ENCODE data around the gene MYH2. TPM values are rescaled to one million over a fixed set of nuclear protein-coding genes. Genes with fewer than 3 reads are reported as not detected.

MYH2 gene
- total and polyA plus RNA-seq, 2 donors (not counting 3 experiments of a cell fraction or from before 2014, with no cell fraction given), result not detected

DNA sequence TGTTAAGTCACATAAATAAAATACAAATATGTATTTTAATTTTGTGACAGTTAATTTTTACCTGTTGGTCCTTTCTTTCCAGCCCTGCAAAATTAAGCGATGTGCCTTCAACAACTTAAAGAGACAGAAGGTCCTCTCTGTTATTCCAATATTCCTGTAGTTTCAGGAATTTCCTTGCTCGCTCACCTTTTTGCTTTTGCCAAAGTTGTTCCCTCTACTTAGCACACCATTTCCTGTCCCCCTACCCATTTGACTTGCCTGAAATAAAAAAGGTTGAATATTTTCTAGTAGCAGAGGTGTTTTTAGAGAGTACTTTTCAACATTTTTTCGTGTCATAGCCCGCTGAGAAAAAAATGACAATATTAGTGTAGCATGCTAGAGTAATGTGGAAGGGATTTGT lies 556 bp upstream of the MYH2 start:
- FAIRE-seq (no peak), DNase-seq (ENCODE audit: low read depth, low spot score) (no peak)
- Histone ChIP-seq H3K9me3 (replicated peaks; ENCODE audit: control insufficient read depth, insufficient read depth, low read length) (no peaks in the 10 kb centered on the region), H4K20me1 (replicated peaks; ENCODE audit: control insufficient read depth, extremely low read depth, insufficient read depth, low read length) (no peaks in the 10 kb centered on the region), H3K27me3 (ENCODE audit: control insufficient read depth in 2 of 2, insufficient read depth in 2 of 2, low read length in 2 of 2) (no peaks in the 10 kb centered on the region), H3K4me2 (ENCODE audit: insufficient read depth, low read length) (no peak overlapping the region), H3K79me2 (ENCODE audit: control insufficient read depth, insufficient read depth, low read length) (no peaks in the 10 kb centered on the region), H3K36me3 (ENCODE audit: control insufficient read depth in 2 of 2, extremely low read depth in 1 of 2, insufficient read depth in 2 of 2, low read length in 2 of 2) (no peaks in the 10 kb centered on the region), H3K4me1 (ENCODE audit: control insufficient read depth, extremely low read depth, insufficient read depth, low read length) (no peaks in the 10 kb centered on the region), H3K4me3 (replicated peaks in 1 of 3; ENCODE audit: insufficient read depth in 1 of 3, low read depth in 1 of 3, low read length in 3 of 3) (no peak overlapping the region), H3K27ac (ENCODE audit: insufficient read depth, low read depth, low read length) (no peak overlapping the region), H3K9ac (replicated peaks; ENCODE audit: extremely low read depth, insufficient read depth, low read length) (no peak overlapping the region), H2AFZ (ENCODE audit: low read depth, low read length) (no peak overlapping the region), H3K9me1 (replicated peaks; ENCODE audit: control insufficient read depth, extremely low read depth, insufficient read depth, low read length) (no peaks in the 10 kb centered on the region)
- intact Hi-C loops (cut with micrococcal nuclease) (loop anchor here (5.0 kb wide), 1 partner anchor 128 kb away; the partner anchor contains the start of gene MYH8), dilution Hi-C loops (cut with MboI; ENCODE audit: extremely low pct_ligation_motif_present, low sequenced_read_pairs) (no loop called here)
- ChIA-PET POLR2A (no interaction called here), CTCF (no interaction called here)
- no TSS peak for BruUV-seq (replicated peaks)
- TF ChIP-seq POLR2A (IDR thresholded peaks at IDR 0.05; ENCODE audit: low read depth, low read length) (no peak), MAX (IDR thresholded peaks at IDR 0.05; ENCODE audit: insufficient read depth, insufficient read length) (no peak)

DNA sequence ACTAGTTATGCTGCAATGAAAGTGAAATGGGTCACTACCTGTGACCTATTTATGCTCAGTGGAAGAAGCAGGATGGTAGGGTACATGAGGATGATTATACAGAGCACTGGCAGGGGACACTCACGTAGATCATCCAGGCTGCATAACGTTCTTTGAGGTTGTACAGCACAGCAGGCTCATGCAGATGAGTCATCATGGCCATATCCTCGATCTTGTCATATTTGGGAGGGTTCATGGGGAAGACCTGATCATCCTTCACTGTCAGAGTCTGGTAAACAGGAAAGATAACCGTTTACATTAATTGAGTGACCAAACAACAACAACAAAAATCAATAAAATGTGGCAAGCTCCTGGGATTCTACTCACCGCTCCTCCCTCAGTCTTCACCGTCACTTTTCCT lies 2.1 kb downstream of the MYH2 start:
- intact Hi-C loops (cut with micrococcal nuclease) (no loop called here), dilution Hi-C loops (cut with MboI; ENCODE audit: extremely low pct_ligation_motif_present, low sequenced_read_pairs) (no loop called here)
- TF ChIP-seq FOS (IDR thresholded peaks at IDR 0.05; ENCODE audit: borderline replicate concordance, insufficient read depth, low read length) (no peak), JUN (IDR thresholded peaks at IDR 0.05; ENCODE audit: borderline replicate concordance, insufficient read depth, insufficient read length, low read depth) (peak; percentile 17), POLR2AphosphoS5 (IDR thresholded peaks at IDR 0.05; ENCODE audit: insufficient read depth, low read depth, low read length) (no peak), EZH2 (IDR thresholded peaks at IDR 0.05; ENCODE audit: borderline replicate concordance, low read depth, low read length, severe bottlenecking) (no peak), POLR2A (IDR thresholded peaks at IDR 0.05; ENCODE audit: low read depth, low read length) (no peak), MYC (IDR thresholded peaks at IDR 0.05; ENCODE audit: low read depth, low read length) (no peak)
- FAIRE-seq, result no peak
- Histone ChIP-seq H3K36me3 (ENCODE audit: control insufficient read depth in 2 of 2, extremely low read depth in 1 of 2, insufficient read depth in 2 of 2, low read length in 2 of 2) (no peaks in the 10 kb centered on the region), H3K27ac (ENCODE audit: insufficient read depth, low read depth, low read length) (no peak overlapping the region), H3K9me1 (replicated peaks; ENCODE audit: control insufficient read depth, extremely low read depth, insufficient read depth, low read length) (no peaks in the 10 kb centered on the region), H3K9me3 (replicated peaks; ENCODE audit: control insufficient read depth, insufficient read depth, low read length) (no peaks in the 10 kb centered on the region), H2AFZ (ENCODE audit: low read depth, low read length) (no peak overlapping the region), H3K4me2 (ENCODE audit: insufficient read depth, low read length) (no peak overlapping the region), H3K9ac (replicated peaks; ENCODE audit: extremely low read depth, insufficient read depth, low read length) (no peak overlapping the region), H3K79me2 (ENCODE audit: control insufficient read depth, insufficient read depth, low read length) (no peaks in the 10 kb centered on the region), H3K4me3 (replicated peaks in 1 of 3; ENCODE audit: insufficient read depth in 1 of 3, low read depth in 1 of 3, low read length in 3 of 3) (no peak overlapping the region), H4K20me1 (replicated peaks; ENCODE audit: control insufficient read depth, extremely low read depth, insufficient read depth, low read length) (no peaks in the 10 kb centered on the region), H3K4me1 (ENCODE audit: control insufficient read depth, extremely low read depth, insufficient read depth, low read length) (no peaks in the 10 kb centered on the region), H3K27me3 (ENCODE audit: control insufficient read depth in 2 of 2, insufficient read depth in 2 of 2, low read length in 2 of 2) (no peaks in the 10 kb centered on the region)
- CTCF ChIA-PET, result no interaction called here
- no TSS peak for BruUV-seq (replicated peaks)
- POLR2A ChIA-PET, result no interaction called here
- no peak for DNase-seq (ENCODE audit: low read depth, low spot score)
